Measurements from ENCODE around the gene AADACL2. TPM values are rescaled to one million over a fixed set of nuclear protein-coding genes. Genes with fewer than 3 reads are reported as not detected.

The AADACL2 gene
- total RNA-seq, 4 donors from 2014 or later, result not detected

DNA sequence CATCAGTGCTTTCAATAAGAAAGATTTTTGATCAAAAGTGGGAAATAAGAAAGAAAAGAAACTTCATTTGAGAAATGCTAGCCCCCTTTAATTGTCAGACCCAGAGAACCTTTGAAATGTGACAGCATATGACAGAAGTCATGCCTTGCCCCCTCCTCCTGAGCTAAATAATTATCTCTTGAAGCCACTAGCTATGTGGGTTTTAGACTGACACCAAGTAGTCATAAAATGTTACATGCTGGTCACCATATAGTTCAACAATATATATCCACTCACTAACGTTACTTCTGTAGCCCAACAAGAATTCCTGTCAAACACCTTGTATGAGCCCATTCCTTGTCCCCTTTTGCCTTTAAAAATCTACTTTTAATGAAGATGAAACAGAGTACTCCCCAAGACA is 43.1 kb upstream of the AADACL2 start:
- Histone ChIP-seq H3K36me3 (no peaks in the 10 kb centered on the region), H3K27me3 (no peaks in the 10 kb centered on the region), H3K4me3 (no peak overlapping the region), H3K27ac (no peak overlapping the region), H3K9me3 (no peaks in the 10 kb centered on the region), H3K4me1 (peaks cover 0 to 4% (median 0%) of the 10 kb centered on the region in 4 donors)
- intact Hi-C loops (cut with DNase I; ENCODE audit: low total_unique reads), result no loop called here
- in situ Hi-C loops (cut with MboI; ENCODE audit: low pct_ligation_motif_present in 1 of 4, low pct_unique_long_range_greater_than_20kb in 1 of 4, low sequenced_read_pairs in 3 of 4), result no loop called here
- WGBS, 2 donors (ENCODE audit: low coverage in 1 of 2), result 64 to 82% methylated on average over 1 of the region's 1 CpG
- no peak for TF ChIP-seq EP300 (IDR thresholded peaks at IDR 0.05; ENCODE audit: low read depth)
- TF ChIP-seq POLR2AphosphoS5 (IDR thresholded peaks at IDR 0.05), result no peak
- TF ChIP-seq CTCF (IDR thresholded peaks at IDR 0.05), result no peak
- no peak for TF ChIP-seq POLR2A (IDR thresholded peaks at IDR 0.05)
- DNase-seq, result no peak

DNA sequence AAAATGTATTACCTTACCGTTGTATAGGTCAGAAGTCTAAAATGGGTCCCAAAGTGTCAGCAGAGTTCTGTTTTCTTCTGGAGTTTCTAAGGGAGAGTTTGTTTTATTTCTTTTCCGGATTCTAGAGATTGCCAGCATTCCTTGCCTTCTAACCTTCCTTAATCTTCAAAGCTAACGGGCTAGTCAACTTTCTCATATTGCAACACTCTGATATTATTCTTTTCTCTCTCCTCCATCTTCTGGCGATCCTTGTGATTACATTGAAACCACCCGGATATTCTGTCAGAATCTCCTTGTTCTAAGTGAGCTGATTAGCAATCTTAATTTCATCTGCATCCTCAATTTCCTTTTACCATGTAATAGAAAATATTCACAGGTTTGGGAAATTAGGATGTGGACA is 36.2 kb upstream of the AADACL2 start:
- no peak overlapping the region for H3K27ac ChIP-seq
- in situ Hi-C loops (cut with MboI; ENCODE audit: low pct_ligation_motif_present in 1 of 4, low pct_unique_long_range_greater_than_20kb in 1 of 4, low sequenced_read_pairs in 3 of 4), result no loop called here
- WGBS, 2 donors (ENCODE audit: low coverage in 1 of 2), result 68 to 69% methylated on average over 5 of the region's 5 CpGs
- H3K4me1 ChIP-seq, result no peaks in the 10 kb centered on the region
- H3K9me3 ChIP-seq, result no peaks in the 10 kb centered on the region
- H3K36me3 ChIP-seq, result no peaks in the 10 kb centered on the region
- intact Hi-C loops (cut with DNase I; ENCODE audit: low total_unique reads), result no loop called here
- H3K4me3 ChIP-seq, result no peak overlapping the region
- no peak for DNase-seq
- H3K27me3 ChIP-seq, result no peaks in the 10 kb centered on the region
- TF ChIP-seq POLR2A (IDR thresholded peaks at IDR 0.05) (no peak), EP300 (IDR thresholded peaks at IDR 0.05; ENCODE audit: low read depth) (no peak), POLR2AphosphoS5 (IDR thresholded peaks at IDR 0.05) (no peak), CTCF (IDR thresholded peaks at IDR 0.05) (no peak)

DNA sequence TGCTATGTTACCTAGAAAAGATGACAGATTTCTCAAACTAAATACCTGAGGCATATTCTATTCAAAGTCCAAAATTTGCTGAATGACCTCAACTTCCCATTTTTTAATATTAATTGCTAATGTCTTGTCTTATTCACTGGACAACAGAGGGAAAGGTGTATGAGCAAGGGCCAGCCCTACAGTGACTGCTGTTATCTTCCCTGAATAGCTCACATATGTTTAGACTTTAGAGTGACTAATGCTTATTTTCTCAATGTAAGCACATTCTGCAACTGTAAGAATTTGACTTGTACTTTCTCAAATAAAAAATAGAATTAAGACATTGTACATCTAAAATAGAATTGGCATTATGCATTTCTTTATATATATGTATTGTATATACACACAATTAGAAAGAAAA is 26.5 kb upstream of the AADACL2 start:
- TF ChIP-seq POLR2A (IDR thresholded peaks at IDR 0.05), result no peak
- TF ChIP-seq EP300 (IDR thresholded peaks at IDR 0.05; ENCODE audit: low read depth), result no peak
- no peak for TF ChIP-seq CTCF (IDR thresholded peaks at IDR 0.05)
- no peak for TF ChIP-seq POLR2AphosphoS5 (IDR thresholded peaks at IDR 0.05)
- no peaks in the 10 kb centered on the region for H3K36me3 ChIP-seq
- intact Hi-C loops (cut with DNase I; ENCODE audit: low total_unique reads) (no loop called here), in situ Hi-C loops (cut with MboI; ENCODE audit: low pct_ligation_motif_present in 1 of 4, low pct_unique_long_range_greater_than_20kb in 1 of 4, low sequenced_read_pairs in 3 of 4) (no loop called here)
- peaks cover 0 to 4% of the 10 kb centered on the region in 2 donors for H3K9me3 ChIP-seq
- no peak overlapping the region for H3K4me3 ChIP-seq
- H3K27ac ChIP-seq, result no peak overlapping the region
- H3K4me1 ChIP-seq, result no peaks in the 10 kb centered on the region
- H3K27me3 ChIP-seq, result no peaks in the 10 kb centered on the region
- DNase-seq, result no peak

DNA sequence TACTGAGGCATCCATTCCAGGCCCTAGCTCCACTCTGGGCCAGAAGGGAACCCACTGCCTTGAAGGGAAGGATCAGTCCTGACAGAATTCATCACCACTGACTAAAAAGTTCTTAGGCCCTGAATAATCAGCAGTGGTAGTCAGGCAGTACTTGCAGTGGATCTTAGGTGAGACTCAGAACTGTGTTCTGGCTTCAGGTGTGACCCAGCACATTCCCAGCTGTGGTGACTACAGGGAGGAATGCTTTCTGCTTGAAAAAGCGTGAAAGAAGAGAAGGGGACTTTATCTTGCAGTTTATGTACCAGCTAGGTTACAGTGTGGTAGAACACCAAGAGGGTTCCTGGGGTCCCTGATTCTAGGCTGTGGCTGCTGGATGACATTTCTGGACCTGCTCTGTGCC is 24.9 kb upstream of the AADACL2 start:
- H3K27me3 ChIP-seq, result no peaks in the 10 kb centered on the region
- 67 to 69% methylated on average over 1 of the region's 1 CpG for WGBS, 2 donors (ENCODE audit: low coverage in 1 of 2)
- no peaks in the 10 kb centered on the region for H3K36me3 ChIP-seq
- in situ Hi-C loops (cut with MboI; ENCODE audit: low pct_ligation_motif_present in 1 of 4, low pct_unique_long_range_greater_than_20kb in 1 of 4, low sequenced_read_pairs in 3 of 4) (no loop called here), intact Hi-C loops (cut with DNase I; ENCODE audit: low total_unique reads) (no loop called here)
- no peak for DNase-seq
- H3K9me3 ChIP-seq, result peaks cover 3 to 4% of the 10 kb centered on the region in 2 donors
- no peak for TF ChIP-seq EP300 (IDR thresholded peaks at IDR 0.05; ENCODE audit: low read depth)
- H3K27ac ChIP-seq, result no peak overlapping the region
- no peaks in the 10 kb centered on the region for H3K4me1 ChIP-seq
- H3K4me3 ChIP-seq, result no peak overlapping the region

- 50 to 65% methylated on average over 1 of the region's 1 CpG for whole genome bisulfite sequencing, 2 donors (ENCODE audit: low coverage in 1 of 2)
- intact Hi-C loops (cut with DNase I; ENCODE audit: low total_unique reads), result no loop called here
- DNase-seq, result no peak
- no peaks in the 10 kb centered on the region for H3K36me3 ChIP-seq
- in situ Hi-C loops (cut with MboI; ENCODE audit: low pct_ligation_motif_present in 1 of 4, low pct_unique_long_range_greater_than_20kb in 1 of 4, low sequenced_read_pairs in 3 of 4), result no loop called here
- TF ChIP-seq CTCF (IDR thresholded peaks at IDR 0.05) (no peak), EP300 (IDR thresholded peaks at IDR 0.05; ENCODE audit: low read depth) (no peak), POLR2A (IDR thresholded peaks at IDR 0.05) (no peak), POLR2AphosphoS5 (IDR thresholded peaks at IDR 0.05) (no peak)
- H3K4me3 ChIP-seq, result no peak overlapping the region
- no peak overlapping the region for H3K27ac ChIP-seq
- no peaks in the 10 kb centered on the region for H3K4me1 ChIP-seq
- H3K9me3 ChIP-seq, result peaks cover 3 to 4% of the 10 kb centered on the region in 2 donors
- H3K27me3 ChIP-seq, result no peaks in the 10 kb centered on the region
Measured at GRCh38 chr3:151709847-151710246, 23.9 kb upstream of the AADACL2 start.

All from transverse colon (tissue), 4 donors.